Activated CD8-positive, alpha-beta T cell treated with anti-CD3 and anti-CD28 coated beads for 36 hours (primary cell): ENCODE data around the gene ACTL6A. TPM values are rescaled to one million over a fixed set of nuclear protein-coding genes. Genes with fewer than 3 reads are reported as not detected.

Experiments
- ATAC-seq: fragments of 200-7000 bp; cut with Tn5 transposase; one replicate; pipeline ENCODE4 v1.10.0; 2021; ENCODE audit warnings: mild to moderate bottlenecking, moderate library complexity
- CTCF ChIA-PET: fragments of 350-600 bp; sonication (Branson Sonifier 250); formaldehyde crosslinking; loops from one replicate; lab custom pipeline; 2021; ENCODE audit warnings: antibody characterized with exemption; lab: Charles Lee
- POLR2A ChIA-PET: fragments of 350-600 bp; sonication (Branson Sonifier 250); formaldehyde crosslinking; loops from one replicate; lab custom pipeline; 2021; ENCODE audit warnings: antibody characterized with exemption; lab: Charles Lee
- DNase-seq: peaks from one replicate; pipeline ENCODE4 v3.0.0-alpha.2; 2020
- H3K27ac Mint-ChIP-seq: one replicate; pipeline ENCODE4 v1.8.0; 2021; ENCODE audit warnings: mild to moderate bottlenecking, mixed read lengths
- H3K27me3 Mint-ChIP-seq: one replicate; pipeline ENCODE4 v1.8.0; 2021; ENCODE audit warnings: mixed read lengths
- H3K36me3 Mint-ChIP-seq: one replicate; pipeline ENCODE4 v1.8.0; 2021; ENCODE audit warnings: low read depth, mixed read lengths
- H3K4me1 Mint-ChIP-seq: one replicate; pipeline ENCODE4 v1.8.0; 2021; ENCODE audit warnings: low read depth, mixed read lengths
- H3K4me3 Mint-ChIP-seq: one replicate; pipeline ENCODE4 v1.8.0; 2021; ENCODE audit warnings: mild to moderate bottlenecking, moderate library complexity, mixed read lengths
- H3K9me3 Mint-ChIP-seq: one replicate; pipeline ENCODE4 v1.8.0; 2021; ENCODE audit warnings: mixed read lengths
- intact Hi-C: fragments of 100-400 bp; cut with micrococcal nuclease; formaldehyde crosslinking; loops from one replicate; pipeline ENCODE4 v1.10.0; 2022
- total RNA-seq, 2 experiments: library from RNA; stranded (reverse); gene quantifications; one replicate each; pipeline ENCODE4 v1.2.3, GENCODE V29; 2021
- TF ChIP-seq, protein P1 (sequence below): fragments of 200-600 bp; IDR thresholded peaks from one replicate; pipeline ENCODE4 v1.8.0; 2022; ENCODE audit warnings: antibody characterized with exemption, mild to moderate bottlenecking

ACTL6A gene
- total RNA-seq, 2 experiments from 2014 or later, result 87.1 to 88.4 TPM

DNA sequence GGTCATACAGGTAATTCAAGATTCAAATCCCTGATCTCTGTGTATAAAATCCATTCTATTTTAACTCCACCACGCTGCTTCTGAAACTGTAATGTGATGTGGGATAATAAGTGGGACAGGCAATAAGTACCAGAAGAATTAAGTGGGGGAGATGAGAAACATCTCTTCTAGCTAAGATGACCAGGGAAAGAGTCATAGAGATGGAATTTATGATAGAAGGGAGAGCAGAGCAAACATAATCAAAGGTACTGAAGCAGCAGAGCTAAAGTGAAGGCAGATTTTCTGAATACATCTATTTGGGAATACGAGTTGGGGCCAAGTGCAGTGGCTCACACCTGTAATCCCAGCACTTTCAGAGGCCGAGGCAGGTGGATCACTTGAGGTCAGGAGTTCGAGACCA, 36.8 kb downstream of the ACTL6A start:
- ATAC-seq (no peak), DNase-seq (no peak)
- Mint-ChIP-seq H3K27ac (no peak overlapping the region), H3K36me3 (peaks cover 25% of the 10 kb centered on the region), H3K4me1 (peaks cover 6% of the 10 kb centered on the region), H3K4me3 (no peak overlapping the region), H3K27me3 (no peaks in the 10 kb centered on the region), H3K9me3 (no peaks in the 10 kb centered on the region)
- TF ChIP-seq, protein P1, sequence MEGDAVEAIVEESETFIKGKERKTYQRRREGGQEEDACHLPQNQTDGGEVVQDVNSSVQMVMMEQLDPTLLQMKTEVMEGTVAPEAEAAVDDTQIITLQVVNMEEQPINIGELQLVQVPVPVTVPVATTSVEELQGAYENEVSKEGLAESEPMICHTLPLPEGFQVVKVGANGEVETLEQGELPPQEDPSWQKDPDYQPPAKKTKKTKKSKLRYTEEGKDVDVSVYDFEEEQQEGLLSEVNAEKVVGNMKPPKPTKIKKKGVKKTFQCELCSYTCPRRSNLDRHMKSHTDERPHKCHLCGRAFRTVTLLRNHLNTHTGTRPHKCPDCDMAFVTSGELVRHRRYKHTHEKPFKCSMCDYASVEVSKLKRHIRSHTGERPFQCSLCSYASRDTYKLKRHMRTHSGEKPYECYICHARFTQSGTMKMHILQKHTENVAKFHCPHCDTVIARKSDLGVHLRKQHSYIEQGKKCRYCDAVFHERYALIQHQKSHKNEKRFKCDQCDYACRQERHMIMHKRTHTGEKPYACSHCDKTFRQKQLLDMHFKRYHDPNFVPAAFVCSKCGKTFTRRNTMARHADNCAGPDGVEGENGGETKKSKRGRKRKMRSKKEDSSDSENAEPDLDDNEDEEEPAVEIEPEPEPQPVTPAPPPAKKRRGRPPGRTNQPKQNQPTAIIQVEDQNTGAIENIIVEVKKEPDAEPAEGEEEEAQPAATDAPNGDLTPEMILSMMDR, result no peak
- ChIA-PET POLR2A (interaction anchor here (0.6 to 1.3 kb wide), 2 partner anchors 54 to 252 kb away, joined by 3 read pairs; no protein-coding TSS in a partner anchor), CTCF (no interaction called here)
- intact Hi-C loops, result no loop called here

DNA sequence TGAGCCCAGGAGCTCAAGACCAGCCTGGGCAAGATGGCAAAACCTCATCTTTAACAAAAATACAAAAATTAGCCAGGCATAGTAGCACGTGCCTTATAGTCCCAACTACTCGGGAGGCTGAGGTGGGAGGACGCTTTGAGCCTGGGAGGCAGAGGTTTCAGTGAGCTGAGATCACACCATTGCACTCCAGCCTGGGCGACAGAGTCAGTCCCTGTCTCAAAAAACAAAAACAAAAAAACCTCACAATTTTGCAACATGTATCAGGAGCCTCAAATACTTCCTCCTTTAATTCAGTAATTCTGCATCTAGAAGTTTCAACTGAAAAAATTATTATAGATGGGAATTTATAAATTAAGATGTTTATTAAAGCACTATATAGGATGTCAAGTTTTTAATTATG, 40.6 kb downstream of the ACTL6A start:
- ChIA-PET POLR2A (interaction anchor here (0.6 to 1.0 kb wide), 2 partner anchors 50 to 280 kb away, joined by 3 read pairs; partner anchors contain the start of gene ZNF639), CTCF (interaction anchor here (0.8 kb wide), 2 partner anchors 15 to 240 kb away, joined by 3 read pairs; no protein-coding TSS in a partner anchor)
- peaks cover 31% of the 10 kb centered on the region for H3K36me3 Mint-ChIP-seq
- ATAC-seq (no peak), DNase-seq (no peak)
- no peaks in the 10 kb centered on the region for H3K27me3 Mint-ChIP-seq
- H3K4me3 Mint-ChIP-seq, result peak overlapping the region; percentile 97
- no peak overlapping the region for H3K27ac Mint-ChIP-seq
- no peaks in the 10 kb centered on the region for H3K9me3 Mint-ChIP-seq
- intact Hi-C loops, result loop anchor here (5.0 kb wide), 2 partner anchors 41 to 49 kb away; partner anchors contain the start of genes ACTL6A and USP13
- TF ChIP-seq, protein P1, result no peak
- H3K4me1 Mint-ChIP-seq, result peaks cover 24% of the 10 kb centered on the region

DNA sequence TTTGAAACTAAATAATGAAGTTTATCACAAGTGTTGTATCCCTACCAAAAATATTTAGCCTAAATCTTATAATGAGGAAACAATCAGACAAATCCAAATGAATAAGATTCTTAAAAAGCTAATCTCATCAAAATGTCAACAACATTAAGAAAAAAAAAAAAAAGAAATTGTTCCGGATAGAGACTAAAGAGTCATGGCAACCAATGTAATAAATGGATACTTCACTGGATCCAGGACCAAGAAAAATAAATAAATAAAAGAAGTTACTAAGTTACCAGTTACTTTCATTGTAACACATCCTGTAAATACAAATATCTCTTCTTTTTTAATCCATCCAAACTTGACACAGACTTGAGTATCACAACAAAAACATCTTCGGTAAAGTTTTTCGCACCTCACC, 41.1 kb downstream of the ACTL6A start:
- peaks cover 27% of the 10 kb centered on the region for H3K4me1 Mint-ChIP-seq
- ChIA-PET CTCF (interaction anchor here (0.8 kb wide), 2 partner anchors 14 to 240 kb away, joined by 3 read pairs; no protein-coding TSS in a partner anchor), POLR2A (interaction anchor here (0.8 to 1.4 kb wide), 3 partner anchors 50 to 533 kb away, joined by 3 read pairs; partner anchors contain the start of gene ZMAT3)
- no peak for ATAC-seq
- no peak for DNase-seq
- intact Hi-C loops, result loop anchor here (5.0 kb wide), 2 partner anchors 42 to 48 kb away; partner anchors contain the start of genes ACTL6A and USP13
- TF ChIP-seq, protein P1, result no peak
- H3K9me3 Mint-ChIP-seq, result no peaks in the 10 kb centered on the region
- H3K36me3 Mint-ChIP-seq, result peaks cover 27% of the 10 kb centered on the region
- H3K27me3 Mint-ChIP-seq, result no peaks in the 10 kb centered on the region
- H3K4me3 Mint-ChIP-seq, result peak overlapping the region; percentile 97
- H3K27ac Mint-ChIP-seq, result peak overlapping the region; percentile 100

DNA sequence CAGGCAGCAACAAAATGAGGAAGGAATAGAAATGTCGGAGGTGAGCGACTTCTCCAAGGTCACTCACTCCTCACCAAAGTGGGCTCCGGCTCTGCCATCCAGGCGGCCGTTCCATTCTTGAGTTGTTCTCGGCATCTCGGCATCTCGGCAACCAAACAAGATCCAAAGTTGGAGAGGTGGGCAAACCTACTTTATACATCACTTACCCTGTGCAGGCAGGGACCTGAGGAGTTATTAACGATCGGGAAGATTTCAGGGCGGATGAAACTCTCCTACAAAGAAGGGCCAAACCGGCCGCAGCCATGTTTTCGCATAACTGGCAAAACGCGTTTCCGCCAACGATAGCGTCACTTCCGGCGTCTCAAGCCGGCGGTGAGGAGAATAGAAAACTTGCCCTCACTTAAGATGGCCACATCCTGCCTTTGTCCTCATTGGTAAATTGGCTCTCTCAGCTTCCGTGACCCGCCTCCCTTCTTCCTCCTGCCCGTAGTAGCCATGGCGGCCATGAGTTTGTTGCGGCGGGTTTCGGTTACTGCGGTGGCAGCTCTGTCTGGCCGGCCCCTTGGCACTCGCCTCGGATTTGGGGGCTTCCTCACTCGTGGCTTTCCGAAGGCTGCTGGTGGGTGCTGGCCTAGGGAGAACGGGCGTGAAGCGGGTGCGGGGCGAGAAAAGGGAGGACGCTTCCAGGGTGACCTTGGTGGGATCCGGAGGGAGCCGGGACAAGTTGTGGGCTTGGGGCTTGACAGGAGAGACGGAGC, 41.8 kb downstream of the ACTL6A start, which contains the start of the genes MRPL47 and NDUFB5:
MRPL47 (minus strand) TSS at position 318 of the 758 bp plus-strand sequence; CDS start at position 304, 14 bp downstream.
NDUFB5 (plus strand) TSS at position 474 of the 758 bp plus-strand sequence; CDS start at position 496, 22 bp downstream.
- TF ChIP-seq, protein P1, result no peak
- H3K9me3 Mint-ChIP-seq, result no peaks in the 10 kb centered on the region
- POLR2A ChIA-PET, result interaction anchor here (0.7 to 1.4 kb wide), 11 partner anchors 17 to 1000 kb away, joined by 3 to 6 read pairs (median 3); partner anchors contain the start of genes USP13 and ZMAT3
- peak within 1 kb of the TSS; percentile 97 for H3K4me3 Mint-ChIP-seq
- peak within 1 kb of the TSS; percentile 100 for H3K27ac Mint-ChIP-seq
- CTCF ChIA-PET, result interaction anchor here (1.0 to 1.2 kb wide), 4 partner anchors 11 to 46 kb away, joined by 3 to 5 read pairs (median 4); partner anchors contain the start of gene ACTL6A
- H3K27me3 Mint-ChIP-seq, result no peaks in the 10 kb centered on the region
- H3K4me1 Mint-ChIP-seq, result peaks cover 31% of the 10 kb centered on the region
- ATAC-seq (peak; percentile 93), DNase-seq (peak; percentile 96)
- intact Hi-C loops, result loop anchor here (5.0 kb wide), 2 partner anchors 42 to 48 kb away; partner anchors contain the start of genes ACTL6A and USP13
- H3K36me3 Mint-ChIP-seq, result peaks cover 30% of the 10 kb centered on the region
